CD4-positive, alpha-beta T cell treated with Interleukin-1 beta for 1 hour (primary cell): Measurements from ENCODE around the gene FOXK2.
"Not testable (repeated sequence)": the region's sequence is repeated elsewhere in the genome, so short reads cannot be mapped to it uniquely, and the experiment has no call there.

ENCODE experiments used
- DNase-seq, 2 donors: peaks; one replicate each; pipeline ENCODE4 v3.0.0-alpha.2; 2020 to 2022

The FOXK2 gene

DNA sequence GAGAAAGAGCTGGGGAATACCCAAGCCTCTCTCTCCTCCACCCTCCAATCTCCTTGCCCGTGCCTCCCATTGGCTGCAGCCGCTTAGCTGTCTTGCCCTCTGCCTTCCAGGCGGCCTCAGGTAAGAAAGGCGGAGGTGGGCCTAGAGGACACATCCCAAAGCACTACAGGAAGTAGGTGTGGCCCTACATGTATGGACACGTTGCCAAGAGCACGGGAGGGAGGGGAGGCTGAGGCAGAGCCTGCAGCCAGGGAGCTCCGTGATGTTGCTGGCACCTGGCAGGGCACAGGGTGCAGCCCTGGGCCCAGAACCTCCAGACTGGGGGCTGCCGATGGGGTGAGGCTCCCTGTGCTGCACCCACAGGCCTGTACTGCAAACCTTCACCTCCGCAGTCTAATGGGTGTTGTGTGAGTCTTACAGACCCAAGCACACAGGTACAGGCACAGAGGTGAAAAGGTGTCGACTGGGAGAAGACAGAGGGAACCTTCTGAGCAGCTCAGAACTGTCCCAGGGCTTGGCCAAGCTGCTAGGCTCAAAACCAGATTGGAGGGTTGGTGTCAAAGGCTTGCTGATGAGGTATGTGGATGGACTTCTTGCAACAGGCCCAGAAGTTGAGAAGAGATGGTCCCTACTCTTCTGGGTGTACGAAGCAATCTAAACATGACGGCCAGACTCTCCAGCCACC, 23.5 kb upstream of the FOXK2 start:
- DNase-seq: no peak

- DNase-seq: peak; percentile 90 to 93
Measured at GRCh38 chr17:82496529-82497434, 22.8 kb upstream of the FOXK2 start.

- peak; percentile 48 to 57 for DNase-seq
Measured at GRCh38 chr17:82497483-82498405, 21.8 kb upstream of the FOXK2 start.

DNA sequence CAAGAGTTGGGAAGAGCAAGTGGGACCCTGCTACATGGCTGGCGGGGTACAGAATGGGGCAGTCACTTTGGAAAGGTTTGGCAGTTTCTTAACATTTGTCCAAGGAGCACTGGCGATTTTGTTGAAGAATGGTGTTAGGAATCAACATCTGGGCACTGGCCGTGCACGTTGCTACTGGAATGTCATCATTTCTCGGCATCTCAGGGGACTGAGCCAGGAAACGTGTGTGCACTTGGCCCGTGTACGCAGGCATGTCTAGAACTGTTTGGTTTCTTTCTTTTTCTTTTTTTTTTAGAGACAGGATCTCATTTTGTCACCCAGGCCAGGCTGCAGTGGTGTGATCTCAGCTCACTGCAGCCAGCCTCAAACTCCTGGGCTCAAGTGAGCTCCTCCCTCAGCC, 17.3 kb upstream of the FOXK2 start:
- DNase-seq: no peak

- DNase-seq: no peak
Measured at GRCh38 chr17:82503094-82503727, 16.3 kb upstream of the FOXK2 start.

GRCh38 chr17:82503728-82504308, 15.7 kb upstream of the FOXK2 start:
- DNase-seq: no peak

DNA sequence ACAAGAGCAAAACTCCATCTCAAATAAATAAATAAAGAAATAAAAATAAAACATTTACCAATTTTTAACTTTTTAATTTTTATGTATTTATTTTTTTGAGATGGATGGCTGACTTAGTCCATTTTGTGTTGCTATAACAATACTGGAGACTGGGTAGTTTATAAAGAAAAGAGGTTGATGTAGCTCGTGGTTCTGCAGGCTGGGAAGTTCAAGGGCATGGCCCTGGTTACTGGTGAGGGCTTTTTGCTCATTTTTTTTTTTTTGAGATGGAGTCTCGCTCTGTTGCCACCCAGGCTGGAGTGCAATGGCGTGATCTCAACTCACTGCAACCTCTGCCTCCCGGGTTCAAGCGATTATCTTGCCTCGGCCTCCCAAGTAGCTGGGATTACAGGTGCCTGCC, 14.2 kb upstream of the FOXK2 start:
- DNase-seq: no peak

- peak in 1 of 2 donors; percentile 50 for DNase-seq
Measured at GRCh38 chr17:82506402-82506801, 13.1 kb upstream of the FOXK2 start.

- no peak for DNase-seq
Measured at GRCh38 chr17:82507631-82508175, 11.8 kb upstream of the FOXK2 start.

DNA sequence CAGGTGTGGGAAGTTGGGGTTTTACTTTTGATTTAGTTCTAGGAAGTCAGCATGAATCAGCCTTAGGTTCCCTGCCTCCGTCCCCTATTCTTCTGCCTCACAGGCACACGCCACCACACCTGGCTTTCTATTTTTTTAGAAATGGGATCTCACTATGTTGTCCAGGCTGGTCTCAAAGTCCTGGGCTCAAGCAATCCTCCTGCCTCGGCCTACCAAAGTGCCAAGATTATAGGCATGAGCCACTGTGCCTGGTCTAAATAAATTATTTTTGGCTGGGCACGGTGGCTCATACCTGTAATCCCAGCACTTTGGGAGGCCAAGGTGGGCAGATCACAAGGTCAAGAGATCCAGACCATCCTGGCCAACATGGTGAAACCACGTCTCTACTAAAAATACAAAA, 7.9 kb upstream of the FOXK2 start:
- DNase-seq: not testable (repeated sequence)

- not testable (repeated sequence) for DNase-seq
Measured at GRCh38 chr17:82513864-82514263, 5.7 kb upstream of the FOXK2 start.

DNA sequence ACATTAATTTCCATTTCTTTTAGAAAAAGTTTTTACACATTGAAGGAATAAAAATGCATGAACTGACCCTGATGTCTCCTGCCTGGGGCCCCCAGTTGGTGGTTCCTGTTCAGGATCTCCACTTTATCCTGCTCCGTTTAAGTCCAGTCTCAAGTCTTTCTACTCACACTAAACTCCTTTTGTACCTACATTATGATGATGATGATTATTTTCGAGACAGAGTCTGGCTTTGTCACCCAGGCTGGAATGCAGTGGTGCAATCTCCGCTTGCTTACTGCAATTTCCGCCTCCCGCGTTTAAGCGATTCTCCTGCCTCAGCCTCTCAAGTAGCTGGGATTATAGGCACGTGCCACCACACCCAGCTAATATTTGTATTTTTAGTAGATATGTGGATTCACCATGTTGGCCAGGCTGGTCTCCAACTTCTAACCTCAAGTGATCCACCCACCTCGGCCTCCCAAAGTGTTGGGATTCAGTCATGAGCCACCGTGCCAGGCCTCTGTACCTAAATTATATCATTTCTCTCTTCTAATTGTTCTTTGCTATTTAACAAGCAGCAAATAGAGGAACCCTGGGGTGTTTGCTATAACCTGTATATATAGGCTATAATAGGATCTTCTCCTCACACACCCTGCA, 2.2 kb upstream of the FOXK2 start:
- no peak for DNase-seq

- DNase-seq: peak; percentile 24 to 45
Measured at GRCh38 chr17:82519971-82520903, 705 bp downstream of the FOXK2 start.

DNA sequence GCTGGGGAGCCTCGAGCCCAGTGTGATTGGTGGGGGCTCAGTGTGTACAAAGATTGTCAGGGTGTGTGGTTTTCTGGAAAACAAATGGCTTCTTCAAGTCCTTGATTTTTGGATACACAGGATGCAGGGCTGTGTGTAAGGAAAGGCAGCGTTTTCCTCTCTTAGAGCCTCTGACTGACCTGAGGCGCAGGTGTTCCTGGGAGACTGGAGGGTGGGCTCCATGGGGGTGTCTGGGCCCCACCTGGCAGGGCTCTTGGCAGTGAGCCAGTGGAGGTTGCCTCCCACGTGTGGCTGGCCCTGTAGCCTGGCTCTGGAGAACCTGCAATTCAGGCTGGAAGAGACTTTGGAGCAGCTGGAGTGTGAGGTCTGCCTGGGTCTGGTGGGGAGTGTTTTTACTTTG, 5.0 kb downstream of the FOXK2 start:
- DNase-seq: no peak

DNA sequence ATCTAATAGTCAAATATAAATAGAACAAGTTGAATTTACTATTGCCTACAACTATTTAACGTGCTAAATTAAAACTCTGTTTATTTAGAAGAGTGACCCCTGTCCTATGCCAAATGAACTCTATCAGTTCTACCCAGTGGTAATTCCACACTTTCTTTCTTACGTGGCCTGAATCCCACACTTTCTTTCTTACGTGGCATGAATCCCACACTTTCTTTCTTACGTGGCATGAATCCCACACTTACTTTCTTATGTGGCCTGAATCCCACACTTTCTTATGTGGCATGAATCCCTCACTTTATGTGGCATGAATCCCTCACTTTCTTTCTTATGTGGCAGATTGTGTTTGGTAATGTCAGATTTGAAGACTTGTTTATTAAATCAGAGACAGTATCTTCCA, 6.2 kb downstream of the FOXK2 start:
- DNase-seq: no peak

GRCh38 chr17:82527898-82528297, 8.4 kb downstream of the FOXK2 start:
- DNase-seq: no peak

GRCh38 chr17:82528484-82529265, 9.1 kb downstream of the FOXK2 start:
- peak in 1 of 2 donors; percentile 25 for DNase-seq

DNA sequence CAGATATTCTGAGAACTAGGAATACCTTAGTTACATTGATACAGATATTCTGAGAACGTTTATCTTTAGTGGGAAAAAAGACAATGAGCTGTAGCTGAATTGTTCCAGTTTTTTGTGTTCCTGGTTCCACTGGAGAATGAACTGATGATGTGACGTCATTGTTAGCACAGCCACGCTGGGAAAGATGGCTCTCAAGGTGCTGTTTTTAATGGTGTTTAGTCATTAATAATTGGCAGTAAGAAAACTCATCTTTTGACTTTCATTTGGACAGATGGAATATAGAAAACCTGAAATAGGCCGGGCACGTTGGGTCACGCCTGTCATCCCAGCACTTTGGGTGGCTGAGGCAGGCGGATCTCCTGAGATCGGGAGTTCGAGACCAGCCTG, 10.4 kb downstream of the FOXK2 start:
- no peak for DNase-seq

- DNase-seq: no peak
Measured at GRCh38 chr17:82531431-82531881, 11.9 kb downstream of the FOXK2 start.
